Thoracic aorta (tissue), 2 donors: ENCODE results near the gene EQTN. TPM values are rescaled to one million over a fixed set of nuclear protein-coding genes. Genes with fewer than 3 reads are reported as not detected.
"Not testable (repeated sequence)": the region's sequence is repeated elsewhere in the genome, so short reads cannot be mapped to it uniquely, and the experiment has no call there.

Experiments
- ATAC-seq: fragments of 150-250 bp; one replicate; pipeline ENCODE4 v1.8.0; 2017; ENCODE audit warnings: low read depth; ENCODE audit not compliant: insufficient number of reproducible peaks, low FRiP score
- DNase-seq: peaks from one replicate; pipeline ENCODE4 v3.0.0-alpha.2; 2020; ENCODE audit warnings: low spot score
- H3K27ac ChIP-seq, 2 donors: fragments of 200-600 bp; sonication (generic); 1 replicate in 1 of 2; 2 replicates in 1 of 2; pipeline ENCODE4 v1.5.1; 2016; ENCODE audit warnings: mild to moderate bottlenecking in 2 of 2, moderate library complexity in 2 of 2
- H3K27me3 ChIP-seq: fragments of 200-600 bp; sonication (generic); replicated peaks from 2 replicates; pipeline ENCODE4 v1.6.0; 2016; ENCODE audit warnings: mild to moderate bottlenecking; ENCODE audit not compliant: insufficient read depth
- H3K36me3 ChIP-seq: fragments of 200-600 bp; sonication (generic); one replicate; pipeline ENCODE4 v1.5.1; 2016
- H3K4me1 ChIP-seq, 2 donors: fragments of 200-600 bp; sonication (generic); 1 replicate in 1 of 2; 2 replicates in 1 of 2; pipeline versions ENCODE4 v1.5.1 to v1.6.0; 2016; ENCODE audit warnings: low read depth in 2 of 2, mild to moderate bottlenecking in 1 of 2; ENCODE audit not compliant: control insufficient read depth in 1 of 2
- H3K4me3 ChIP-seq: fragments of 200-600 bp; sonication (generic); 2 replicates; pipeline ENCODE4 v1.5.1; 2016; ENCODE audit warnings: mild to moderate bottlenecking
- H3K9me3 ChIP-seq: fragments of 200-600 bp; sonication (generic); 2 replicates; pipeline ENCODE4 v1.5.1; 2016
- total RNA-seq, 2 donors: library from RNA; depleted of rRNA; stranded (reverse); fragments of >200 nt; gene quantifications; one replicate each; pipeline versions ENCODE4 v1.1.0 to v1.2.3, GENCODE V29; 2016
- TF ChIP-seq, protein P1 (sequence below): fragments of 200-600 bp; sonication (generic); IDR thresholded peaks from one replicate; pipeline ENCODE4 v1.5.1; 2019; ENCODE audit warnings: antibody characterized with exemption

The EQTN gene
- total RNA-seq, 2 donors from 2014 or later: not detected

DNA sequence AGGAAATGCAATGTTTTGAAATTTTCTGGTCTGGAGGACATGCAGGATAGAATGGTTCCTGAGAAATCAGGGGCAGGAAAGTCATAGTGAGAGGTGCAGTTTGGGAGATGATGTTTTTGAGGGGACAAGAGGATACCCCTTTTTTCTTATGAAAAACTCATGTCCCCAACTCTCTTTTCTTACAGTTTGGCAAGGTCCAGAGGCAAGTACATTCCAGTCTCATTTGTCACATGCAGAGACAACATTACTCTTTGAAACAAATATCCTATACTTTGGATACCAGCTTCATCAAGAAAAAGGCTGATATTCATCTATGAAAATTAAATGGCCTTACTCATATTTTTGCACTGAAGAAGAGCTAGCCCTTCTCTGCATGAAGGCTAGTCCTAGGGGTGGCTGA, 48.2 kb downstream of the EQTN start:
- Histone ChIP-seq H3K36me3 (no peaks in the 10 kb centered on the region), H3K27ac (no peak overlapping the region), H3K27me3 (no peaks in the 10 kb centered on the region), H3K4me1 (no peaks in the 10 kb centered on the region), H3K9me3 (no peaks in the 10 kb centered on the region), H3K4me3 (no peak overlapping the region)
- TF ChIP-seq, protein P1, sequence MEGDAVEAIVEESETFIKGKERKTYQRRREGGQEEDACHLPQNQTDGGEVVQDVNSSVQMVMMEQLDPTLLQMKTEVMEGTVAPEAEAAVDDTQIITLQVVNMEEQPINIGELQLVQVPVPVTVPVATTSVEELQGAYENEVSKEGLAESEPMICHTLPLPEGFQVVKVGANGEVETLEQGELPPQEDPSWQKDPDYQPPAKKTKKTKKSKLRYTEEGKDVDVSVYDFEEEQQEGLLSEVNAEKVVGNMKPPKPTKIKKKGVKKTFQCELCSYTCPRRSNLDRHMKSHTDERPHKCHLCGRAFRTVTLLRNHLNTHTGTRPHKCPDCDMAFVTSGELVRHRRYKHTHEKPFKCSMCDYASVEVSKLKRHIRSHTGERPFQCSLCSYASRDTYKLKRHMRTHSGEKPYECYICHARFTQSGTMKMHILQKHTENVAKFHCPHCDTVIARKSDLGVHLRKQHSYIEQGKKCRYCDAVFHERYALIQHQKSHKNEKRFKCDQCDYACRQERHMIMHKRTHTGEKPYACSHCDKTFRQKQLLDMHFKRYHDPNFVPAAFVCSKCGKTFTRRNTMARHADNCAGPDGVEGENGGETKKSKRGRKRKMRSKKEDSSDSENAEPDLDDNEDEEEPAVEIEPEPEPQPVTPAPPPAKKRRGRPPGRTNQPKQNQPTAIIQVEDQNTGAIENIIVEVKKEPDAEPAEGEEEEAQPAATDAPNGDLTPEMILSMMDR: no peak
- no peak for ATAC-seq
- DNase-seq: no peak

DNA sequence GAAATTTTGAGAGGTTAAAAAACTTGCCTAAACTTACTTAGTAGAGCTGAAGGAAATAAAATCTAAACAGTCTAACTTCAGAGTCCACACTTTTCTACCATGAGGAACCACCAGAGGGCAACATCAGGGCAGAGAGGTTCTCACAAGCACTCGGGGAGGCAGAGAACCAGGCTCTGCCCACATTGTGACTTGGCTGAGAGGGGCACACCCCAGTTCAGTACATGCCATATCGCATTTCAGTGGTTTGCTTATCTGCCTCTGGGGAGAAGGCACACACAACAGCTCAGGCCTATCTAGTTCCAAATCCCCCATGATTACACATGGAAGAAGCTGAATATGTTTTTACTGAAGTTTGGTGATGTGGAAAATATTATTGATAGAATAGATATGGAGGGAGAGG, 49.2 kb downstream of the EQTN start:
- Histone ChIP-seq H3K4me3 (no peak overlapping the region), H3K27ac (no peak overlapping the region), H3K27me3 (no peaks in the 10 kb centered on the region), H3K4me1 (no peaks in the 10 kb centered on the region), H3K9me3 (no peaks in the 10 kb centered on the region), H3K36me3 (no peaks in the 10 kb centered on the region)
- TF ChIP-seq, protein P1: peak; percentile 24
- no peak for DNase-seq
- ATAC-seq: no peak

DNA sequence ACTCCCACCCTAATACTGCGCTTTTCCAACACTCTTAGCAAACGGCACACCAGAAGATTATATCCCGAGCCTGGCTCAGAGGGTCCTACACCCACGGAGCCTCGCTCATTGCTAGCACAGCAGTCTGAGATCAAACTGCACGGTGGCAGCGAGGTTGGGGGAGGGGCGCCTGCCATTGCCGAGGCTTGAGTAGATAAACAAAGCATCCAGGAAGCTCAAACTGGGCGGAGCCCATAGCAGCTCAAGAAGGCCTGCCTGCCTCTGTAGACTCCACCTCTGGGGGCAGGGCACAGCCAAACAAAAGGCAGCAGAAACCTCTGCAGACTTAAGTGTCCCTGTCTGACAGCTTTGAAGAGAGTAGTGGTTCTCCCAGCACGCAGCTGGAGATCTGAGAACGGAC, 57.3 kb downstream of the EQTN start:
- H3K4me1 ChIP-seq, H3K27ac ChIP-seq, H3K36me3 ChIP-seq, H3K27me3 ChIP-seq, ATAC-seq, H3K4me3 ChIP-seq, DNase-seq: not testable (repeated sequence)
- H3K9me3 ChIP-seq: peaks cover 11% of the 10 kb centered on the region

Other genes with a start within 250 kb of the EQTN start
- gene TEK, start 187.9 kb downstream of the EQTN start, total RNA-seq: 10 to 100 TPM in 1 of 2 donors, 1 to 10 TPM in 1; 8.4 to 14.9 TPM
- gene IFNK, start 227.1 kb upstream of the EQTN start, total RNA-seq: not detected
- gene MOB3B, start 232.7 kb upstream of the EQTN start, total RNA-seq: 10 to 100 TPM in 1 of 2 donors, 1 to 10 TPM in 1; 6.6 to 11.1 TPM